ENCODE data around the gene ANKRD28. TPM values are rescaled to one million over a fixed set of nuclear protein-coding genes. Genes with fewer than 3 reads are reported as not detected.

ANKRD28 gene
- total RNA-seq, 2 donors from 2014 or later, result 18.4 to 35.8 TPM

DNA sequence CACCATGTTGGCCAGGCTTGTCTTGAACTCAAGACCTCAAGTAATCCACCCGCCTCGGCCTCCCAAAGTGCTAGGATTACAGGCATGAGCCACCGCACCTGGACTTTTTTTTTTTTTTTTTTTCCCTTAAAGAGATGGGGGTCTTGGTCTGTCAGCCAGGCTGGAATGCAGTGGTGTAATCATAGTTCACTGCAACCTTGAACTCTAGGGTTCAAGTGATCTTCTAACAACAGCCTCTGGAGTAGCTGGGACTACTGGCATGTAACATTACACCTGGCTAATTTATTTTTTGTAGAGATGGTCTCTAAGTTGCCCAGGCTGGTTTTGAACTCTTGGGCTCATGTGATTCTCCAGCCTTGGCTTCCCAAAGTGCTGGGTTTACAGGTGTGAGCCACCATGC lies 81.6 kb downstream of the ANKRD28 start:
- Histone ChIP-seq H3K4me3 (no peak overlapping the region), H3K27me3 (replicated peaks; ENCODE audit: insufficient read depth) (no peaks in the 10 kb centered on the region), H3K9me3 (no peaks in the 10 kb centered on the region), H3K27ac (no peak overlapping the region), H3K4me1 (replicated peaks) (no peaks in the 10 kb centered on the region), H3K36me3 (no peaks in the 10 kb centered on the region)
- TF ChIP-seq POLR2A (IDR thresholded peaks at IDR 0.05), result no peak
- TF ChIP-seq, protein P1, sequence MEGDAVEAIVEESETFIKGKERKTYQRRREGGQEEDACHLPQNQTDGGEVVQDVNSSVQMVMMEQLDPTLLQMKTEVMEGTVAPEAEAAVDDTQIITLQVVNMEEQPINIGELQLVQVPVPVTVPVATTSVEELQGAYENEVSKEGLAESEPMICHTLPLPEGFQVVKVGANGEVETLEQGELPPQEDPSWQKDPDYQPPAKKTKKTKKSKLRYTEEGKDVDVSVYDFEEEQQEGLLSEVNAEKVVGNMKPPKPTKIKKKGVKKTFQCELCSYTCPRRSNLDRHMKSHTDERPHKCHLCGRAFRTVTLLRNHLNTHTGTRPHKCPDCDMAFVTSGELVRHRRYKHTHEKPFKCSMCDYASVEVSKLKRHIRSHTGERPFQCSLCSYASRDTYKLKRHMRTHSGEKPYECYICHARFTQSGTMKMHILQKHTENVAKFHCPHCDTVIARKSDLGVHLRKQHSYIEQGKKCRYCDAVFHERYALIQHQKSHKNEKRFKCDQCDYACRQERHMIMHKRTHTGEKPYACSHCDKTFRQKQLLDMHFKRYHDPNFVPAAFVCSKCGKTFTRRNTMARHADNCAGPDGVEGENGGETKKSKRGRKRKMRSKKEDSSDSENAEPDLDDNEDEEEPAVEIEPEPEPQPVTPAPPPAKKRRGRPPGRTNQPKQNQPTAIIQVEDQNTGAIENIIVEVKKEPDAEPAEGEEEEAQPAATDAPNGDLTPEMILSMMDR (IDR thresholded peaks at IDR 0.05), result no peak
- DNase-seq (ENCODE audit: low spot score), result no peak
- 98% methylated on average over 3 of the region's 3 CpGs for WGBS
- intact Hi-C loops (cut with DNase I), result no loop called here

DNA sequence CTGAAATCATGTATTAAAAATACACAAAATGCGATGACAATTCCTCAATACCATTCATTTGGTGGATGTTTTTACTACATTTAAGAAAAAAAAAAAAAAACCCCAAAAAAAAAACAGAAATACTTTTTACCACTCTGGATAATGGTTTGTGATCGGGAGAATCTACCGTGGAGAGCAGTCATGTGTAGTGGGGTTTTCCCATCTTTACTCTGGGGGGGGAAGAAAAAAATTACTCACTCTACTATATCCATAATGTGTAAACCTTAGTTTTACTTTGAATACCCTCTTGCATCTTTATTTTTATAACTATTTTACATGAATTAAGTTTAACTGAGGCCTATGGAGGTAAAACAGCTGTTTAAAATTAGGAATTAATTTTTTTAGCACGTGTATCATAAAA lies 83.3 kb downstream of the ANKRD28 start:
- Histone ChIP-seq H3K4me1 (replicated peaks) (no peaks in the 10 kb centered on the region), H3K27me3 (replicated peaks; ENCODE audit: insufficient read depth) (no peaks in the 10 kb centered on the region), H3K9me3 (no peaks in the 10 kb centered on the region), H3K27ac (no peak overlapping the region), H3K4me3 (no peak overlapping the region), H3K36me3 (no peaks in the 10 kb centered on the region)
- DNase-seq (ENCODE audit: low spot score), result no peak
- TF ChIP-seq POLR2AphosphoS5 (IDR thresholded peaks at IDR 0.05), result no peak
- TF ChIP-seq POLR2A (IDR thresholded peaks at IDR 0.05), result no peak
- TF ChIP-seq, protein P1 (IDR thresholded peaks at IDR 0.05), result no peak
- intact Hi-C loops (cut with DNase I), result no loop called here
- WGBS, result 93% methylated on average over 4 of the region's 4 CpGs

DNA sequence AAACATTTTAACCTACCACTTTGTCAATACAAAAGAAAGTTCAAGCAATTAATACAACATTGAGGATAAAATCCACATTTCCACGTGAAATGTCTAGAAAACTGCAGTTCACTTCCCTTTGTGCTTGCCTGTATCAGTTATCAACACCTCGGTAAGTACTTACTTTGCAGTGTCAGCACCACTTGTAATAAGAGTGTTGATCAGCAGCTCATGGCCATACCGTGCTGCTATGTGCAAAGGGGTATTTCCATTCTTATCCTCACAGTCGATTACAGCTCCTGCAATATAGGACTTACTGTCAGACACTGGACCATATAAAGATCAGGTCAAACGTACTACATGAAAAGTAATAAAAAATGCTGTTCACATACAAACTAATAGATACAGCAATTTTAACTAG lies 84.4 kb downstream of the ANKRD28 start:
- whole genome bisulfite sequencing, result 87% methylated on average over 5 of the region's 5 CpGs
- Histone ChIP-seq H3K4me1 (replicated peaks) (no peaks in the 10 kb centered on the region), H3K36me3 (no peaks in the 10 kb centered on the region), H3K27me3 (replicated peaks; ENCODE audit: insufficient read depth) (no peaks in the 10 kb centered on the region), H3K27ac (no peak overlapping the region), H3K4me3 (no peak overlapping the region), H3K9me3 (no peaks in the 10 kb centered on the region)
- intact Hi-C loops (cut with DNase I), result no loop called here
- DNase-seq (ENCODE audit: low spot score), result no peak
- TF ChIP-seq POLR2A (IDR thresholded peaks at IDR 0.05), result no peak
- TF ChIP-seq, protein P1 (IDR thresholded peaks at IDR 0.05), result no peak
- TF ChIP-seq POLR2AphosphoS5 (IDR thresholded peaks at IDR 0.05), result no peak

DNA sequence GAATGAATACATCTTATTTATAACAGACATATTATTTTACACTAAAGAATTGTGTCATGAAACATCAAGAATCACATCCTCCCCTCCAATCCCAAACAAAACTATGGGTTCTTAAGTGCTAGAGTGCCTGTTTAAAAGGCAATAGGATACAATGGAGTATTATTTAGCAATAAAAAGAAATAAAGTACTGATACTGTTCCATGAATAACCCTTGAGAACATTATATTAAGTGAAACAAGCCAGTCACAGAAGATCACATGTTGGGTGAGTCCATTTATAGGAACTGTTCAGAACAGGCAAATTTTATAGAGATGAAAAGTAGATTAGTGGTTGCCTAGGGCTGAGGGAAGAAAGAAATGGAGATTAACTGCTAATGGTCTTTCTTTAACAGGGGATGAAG lies 86.5 kb downstream of the ANKRD28 start:
- Histone ChIP-seq H3K27ac (no peak overlapping the region), H3K36me3 (no peaks in the 10 kb centered on the region), H3K4me1 (replicated peaks) (no peaks in the 10 kb centered on the region), H3K9me3 (no peaks in the 10 kb centered on the region), H3K4me3 (no peak overlapping the region), H3K27me3 (replicated peaks; ENCODE audit: insufficient read depth) (no peaks in the 10 kb centered on the region)
- intact Hi-C loops (cut with DNase I), result no loop called here
- TF ChIP-seq, protein P1 (IDR thresholded peaks at IDR 0.05), result no peak
- TF ChIP-seq POLR2A (IDR thresholded peaks at IDR 0.05) (no peak), POLR2AphosphoS5 (IDR thresholded peaks at IDR 0.05) (no peak)
- DNase-seq (ENCODE audit: low spot score), result no peak

DNA sequence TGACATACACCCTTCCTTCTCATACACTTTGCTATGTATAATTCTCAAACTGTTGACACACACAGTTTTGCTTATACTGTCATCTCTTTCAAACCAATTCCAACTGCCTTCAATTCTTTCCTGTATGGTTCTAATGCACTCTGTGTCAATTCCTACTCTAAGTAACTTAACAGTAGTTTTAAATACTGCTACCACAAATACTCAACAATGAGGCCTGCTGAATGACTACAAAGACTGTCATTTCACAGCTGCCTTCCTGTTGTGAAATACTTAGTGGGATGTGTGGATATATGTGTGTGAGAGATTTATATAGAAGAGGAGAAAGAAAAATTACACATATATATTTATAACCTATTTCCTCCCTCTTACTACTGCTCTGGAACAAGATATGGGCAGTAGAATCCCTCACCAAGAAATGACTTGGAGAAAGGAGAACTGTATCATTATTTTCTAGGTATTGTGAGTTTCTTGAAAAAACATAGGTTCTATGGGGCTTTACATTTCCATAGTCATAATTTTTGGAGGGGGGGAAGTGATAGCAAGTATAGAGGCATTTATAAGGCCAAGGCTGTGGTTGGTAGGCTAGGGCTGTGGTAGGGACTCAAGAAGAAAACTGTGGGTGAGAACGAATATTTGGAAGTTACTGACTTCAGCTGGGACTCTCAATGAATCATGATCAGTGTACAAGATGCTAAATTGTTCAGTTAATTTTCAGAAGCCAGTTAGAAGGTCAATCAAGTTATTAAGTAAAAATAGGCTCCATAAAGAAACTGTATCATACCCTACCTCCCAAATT lies 88.7 kb downstream of the ANKRD28 start:
- H3K4me1 ChIP-seq (replicated peaks), result no peaks in the 10 kb centered on the region
- intact Hi-C loops (cut with DNase I), result no loop called here
- WGBS, result 93% methylated on average over 1 of the region's 1 CpG
- no peak overlapping the region for H3K27ac ChIP-seq
- no peak for DNase-seq (ENCODE audit: low spot score)
- H3K27me3 ChIP-seq (replicated peaks; ENCODE audit: insufficient read depth), result no peaks in the 10 kb centered on the region
- TF ChIP-seq, protein P1 (IDR thresholded peaks at IDR 0.05), result no peak
- no peak for TF ChIP-seq POLR2A (IDR thresholded peaks at IDR 0.05)
- no peak for TF ChIP-seq POLR2AphosphoS5 (IDR thresholded peaks at IDR 0.05)
- no peaks in the 10 kb centered on the region for H3K36me3 ChIP-seq
- no peak overlapping the region for H3K4me3 ChIP-seq
- no peaks in the 10 kb centered on the region for H3K9me3 ChIP-seq

Data from prostate gland (tissue), 2 donors.